PC-3 (cell line): ENCODE data around the gene TOM1L2. TPM values are rescaled to one million over a fixed set of nuclear protein-coding genes. Genes with fewer than 3 reads are reported as not detected.

ENCODE experiments used
- ATAC-seq: fragments of 200-7000 bp; cut with Tn5 transposase; 2 replicates; pipeline ENCODE4 v1.9.1; 2020; ENCODE audit warnings: mild to moderate bottlenecking, moderate library complexity
- BruUV-seq: library from RNA; stranded (reverse); fragments of 400-500 nt; replicated peaks from 2 replicates; lab custom pipeline; 2021; lab: Mats Ljungman, UMichigan
- CTCF ChIA-PET: fragments of 300-600 bp; sonication (Branson Sonifier 250); formaldehyde crosslinking; loops from one replicate; lab custom pipeline; 2022; ENCODE audit warnings: antibody characterized with exemption; lab: Charles Lee
- POLR2A ChIA-PET: fragments of 300-600 bp; sonication (Branson Sonifier 250); formaldehyde crosslinking; loops from one replicate; lab custom pipeline; 2022; ENCODE audit warnings: antibody characterized with exemption; ENCODE audit not compliant: unreplicated experiment; lab: Charles Lee
- DNase-seq: peaks from one replicate; pipeline ENCODE4 v3.0.0-alpha.2; 2015
- H2AFZ ChIP-seq: fragments of 300-600 bp; sonication (generic); 2 replicates; pipeline ENCODE4 v1.6.0; 2016; ENCODE audit warnings: antibody characterized with exemption, low read length
- H3F3A ChIP-seq: fragments of 300-600 bp; sonication (generic); one replicate; pipeline ENCODE4 v1.6.0; 2017; ENCODE audit warnings: antibody characterized with exemption, low read length, control low read depth, mild to moderate bottlenecking; ENCODE audit not compliant: unreplicated experiment
- H3K27ac ChIP-seq: fragments of 300-600 bp; sonication (generic); 2 replicates; pipeline ENCODE4 v1.5.1; 2016; ENCODE audit warnings: mild to moderate bottlenecking, low read length
- H3K27me3 ChIP-seq: fragments of 300-600 bp; sonication (generic); 2 replicates; pipeline ENCODE4 v1.6.1; 2016; ENCODE audit warnings: low read length, mixed read lengths
- H3K36me3 ChIP-seq: fragments of 300-600 bp; sonication (generic); 2 replicates; pipeline ENCODE4 v1.6.1; 2016; ENCODE audit warnings: low read depth, mixed run types, low read length, mixed read lengths
- H3K4me1 ChIP-seq: fragments of 300-600 bp; sonication (generic); 2 replicates; pipeline ENCODE4 v1.5.1; 2016; ENCODE audit warnings: low read length; ENCODE audit not compliant: insufficient read depth
- H3K4me2 ChIP-seq: fragments of 300-600 bp; sonication (generic); 2 replicates; pipeline ENCODE4 v1.6.0; 2016; ENCODE audit warnings: low read length
- H3K4me3 ChIP-seq: fragments of 300-600 bp; sonication (generic); 2 replicates; pipeline ENCODE4 v1.5.1; 2016; ENCODE audit warnings: mild to moderate bottlenecking, low read length, mixed read lengths
- H3K79me2 ChIP-seq: fragments of 300-600 bp; sonication (generic); 2 replicates; pipeline ENCODE4 v1.6.1; 2017; ENCODE audit warnings: low read length, mixed read lengths
- H3K9ac ChIP-seq: fragments of 300-600 bp; sonication (generic); 2 replicates; pipeline ENCODE4 v1.6.0; 2016; ENCODE audit warnings: mild to moderate bottlenecking, low read length
- H3K9me2 ChIP-seq: fragments of 300-600 bp; sonication (generic); replicated peaks from 2 replicates; pipeline ENCODE4 v1.6.1; 2016; ENCODE audit warnings: mixed run types, low read length, mixed read lengths
- H3K9me3 ChIP-seq: fragments of 300-600 bp; sonication (generic); 2 replicates; pipeline ENCODE4 v1.6.1; 2016; ENCODE audit warnings: low read length, mixed read lengths
- H4K20me1 ChIP-seq: fragments of 300-600 bp; sonication (generic); 2 replicates; pipeline ENCODE4 v1.6.1; 2016; ENCODE audit warnings: low read length, mixed read lengths
- CTCF ChIP-seq: fragments of 300-600 bp; sonication (generic); conservative IDR thresholded peaks from 2 replicates; pipeline ENCODE4 v1.5.1; 2017; ENCODE audit warnings: antibody characterized with exemption, low read depth, mild to moderate bottlenecking, low read length
- EZH2 ChIP-seq: fragments of 300-600 bp; sonication (generic); IDR thresholded peaks from one replicate; pipeline ENCODE4 v1.6.1; 2017; ENCODE audit warnings: antibody characterized with exemption, mild to moderate bottlenecking, low read length; ENCODE audit not compliant: unreplicated experiment
- EZH2phosphoT487 ChIP-seq: fragments of 300-600 bp; sonication (generic); IDR thresholded peaks from 2 replicates; pipeline ENCODE4 v1.6.1; 2018; ENCODE audit warnings: mild to moderate bottlenecking, antibody characterized with exemption, low read length, borderline replicate concordance
- intact Hi-C: fragments of 100-400 bp; cut with micrococcal nuclease; formaldehyde crosslinking; loops from 2 replicates; pipeline ENCODE4 v1.9.0; 2023
- total RNA-seq: library from RNA; depleted of rRNA; stranded (reverse); fragments of >200 nt; gene quantifications from 2 replicates; pipeline ENCODE4 v1.2.3, GENCODE V29; 2014

Gene TOM1L2
- total RNA-seq, 1 experiment from 2014 or later, result 53.3 TPM

- no peak; the same call in 1 of the 2 replicates for ATAC-seq
- no peak for TF ChIP-seq EZH2phosphoT487
- TF ChIP-seq EZH2, result no peak
- TF ChIP-seq CTCF, result no peak
- Histone ChIP-seq H3K36me3 (no peaks in the 10 kb centered on the region), H4K20me1 (no peaks in the 10 kb centered on the region), H2AFZ (no peak overlapping the region), H3K4me1 (peaks cover 75% of the 10 kb centered on the region), H3K27ac (peak overlapping the region; percentile 11), H3K9me2 (no peaks in the 10 kb centered on the region), H3K27me3 (no peaks in the 10 kb centered on the region), H3F3A (peaks cover 9% of the 10 kb centered on the region), H3K9me3 (no peaks in the 10 kb centered on the region), H3K4me3 (peak overlapping the region; percentile 1; the same call in 1 of the 2 replicates), H3K4me2 (peak overlapping the region; percentile 61), H3K79me2 (peaks cover 86% of the 10 kb centered on the region), H3K9ac (no peak overlapping the region)
- ChIA-PET CTCF (no interaction called here), POLR2A (no interaction called here)
- intact Hi-C loops, result no loop called here
- no TSS peak for BruUV-seq
- no peak for DNase-seq
Observed at GRCh38 chr17:17943281-17943984, 28.8 kb downstream of the TOM1L2 start.

- Histone ChIP-seq H3K27me3 (no peaks in the 10 kb centered on the region), H4K20me1 (no peaks in the 10 kb centered on the region), H3K9me3 (no peaks in the 10 kb centered on the region), H3K36me3 (no peaks in the 10 kb centered on the region), H3K79me2 (peaks cover 92% of the 10 kb centered on the region), H3K9me2 (no peaks in the 10 kb centered on the region), H3K4me2 (peak overlapping the region; percentile 61), H3K27ac (peak overlapping the region; percentile 11), H3K4me1 (peaks cover 69% of the 10 kb centered on the region), H3K9ac (no peak overlapping the region), H2AFZ (no peak overlapping the region), H3K4me3 (peak overlapping the region; percentile 1; the same call in 1 of the 2 replicates), H3F3A (peaks cover 9% of the 10 kb centered on the region)
- intact Hi-C loops, result no loop called here
- ChIA-PET CTCF (no interaction called here), POLR2A (no interaction called here)
- TF ChIP-seq EZH2 (no peak), EZH2phosphoT487 (no peak), CTCF (no peak)
- peak; percentile 71 for ATAC-seq
- DNase-seq, result peak; percentile 65
- no TSS peak for BruUV-seq
Observed at GRCh38 chr17:17942846-17943245, 29.4 kb downstream of the TOM1L2 start.

- Histone ChIP-seq H3K36me3 (no peaks in the 10 kb centered on the region), H3K27me3 (no peaks in the 10 kb centered on the region), H3K9ac (no peak overlapping the region), H2AFZ (no peak overlapping the region), H3F3A (peaks cover 5% of the 10 kb centered on the region), H3K4me1 (peaks cover 67% of the 10 kb centered on the region), H3K4me2 (peak overlapping the region; percentile 57), H3K79me2 (peaks cover 93% of the 10 kb centered on the region), H4K20me1 (no peaks in the 10 kb centered on the region), H3K4me3 (no peak overlapping the region), H3K9me2 (no peaks in the 10 kb centered on the region), H3K27ac (no peak overlapping the region), H3K9me3 (no peaks in the 10 kb centered on the region)
- CTCF ChIA-PET, result interaction anchor here (0.6 kb wide), 1 partner anchor 28 kb away, joined by 3 read pairs; no protein-coding TSS in a partner anchor
- BruUV-seq, result no TSS peak
- POLR2A ChIA-PET, result no interaction called here
- DNase-seq, result no peak
- ATAC-seq, result no peak
- TF ChIP-seq EZH2phosphoT487 (no peak), EZH2 (no peak), CTCF (no peak)
- intact Hi-C loops, result no loop called here
Observed at GRCh38 chr17:17941015-17941414, 31.2 kb downstream of the TOM1L2 start.
